ENCODE measurements around the gene DUOX1.

DNA sequence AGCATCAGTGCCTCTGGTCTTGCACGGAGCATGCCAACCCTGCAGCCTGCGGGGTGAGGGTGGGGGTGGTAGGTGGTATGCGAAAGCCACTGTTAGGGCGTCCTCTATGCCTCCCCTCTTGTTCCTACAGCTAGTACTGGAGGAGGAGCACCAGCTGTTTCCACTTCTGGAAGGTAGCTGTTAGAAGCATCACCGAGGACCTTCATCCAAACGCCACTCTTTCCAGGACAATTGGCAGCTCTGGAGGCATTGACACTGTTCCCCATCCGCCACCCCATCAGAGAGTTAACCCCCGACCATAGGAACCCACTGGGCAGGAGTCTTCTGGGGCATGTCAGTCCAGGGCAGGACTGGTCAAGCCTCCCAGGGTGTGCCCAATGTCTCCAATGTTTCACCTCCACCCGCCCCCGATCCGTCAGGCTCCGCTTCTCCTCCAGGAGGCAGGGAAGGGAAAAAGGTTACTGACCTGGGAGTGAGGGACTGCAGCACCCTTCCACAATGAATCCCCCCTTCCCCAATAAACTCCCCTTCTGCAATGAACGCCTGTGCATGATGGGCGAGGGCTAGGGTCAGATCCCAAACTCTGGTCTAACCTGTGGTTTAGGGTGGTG, 16.3 kb upstream of the DUOX1 start:
- TF ChIP-seq, protein P1, sequence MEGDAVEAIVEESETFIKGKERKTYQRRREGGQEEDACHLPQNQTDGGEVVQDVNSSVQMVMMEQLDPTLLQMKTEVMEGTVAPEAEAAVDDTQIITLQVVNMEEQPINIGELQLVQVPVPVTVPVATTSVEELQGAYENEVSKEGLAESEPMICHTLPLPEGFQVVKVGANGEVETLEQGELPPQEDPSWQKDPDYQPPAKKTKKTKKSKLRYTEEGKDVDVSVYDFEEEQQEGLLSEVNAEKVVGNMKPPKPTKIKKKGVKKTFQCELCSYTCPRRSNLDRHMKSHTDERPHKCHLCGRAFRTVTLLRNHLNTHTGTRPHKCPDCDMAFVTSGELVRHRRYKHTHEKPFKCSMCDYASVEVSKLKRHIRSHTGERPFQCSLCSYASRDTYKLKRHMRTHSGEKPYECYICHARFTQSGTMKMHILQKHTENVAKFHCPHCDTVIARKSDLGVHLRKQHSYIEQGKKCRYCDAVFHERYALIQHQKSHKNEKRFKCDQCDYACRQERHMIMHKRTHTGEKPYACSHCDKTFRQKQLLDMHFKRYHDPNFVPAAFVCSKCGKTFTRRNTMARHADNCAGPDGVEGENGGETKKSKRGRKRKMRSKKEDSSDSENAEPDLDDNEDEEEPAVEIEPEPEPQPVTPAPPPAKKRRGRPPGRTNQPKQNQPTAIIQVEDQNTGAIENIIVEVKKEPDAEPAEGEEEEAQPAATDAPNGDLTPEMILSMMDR (conservative IDR thresholded peaks at IDR 0.05; ENCODE audit: low read length) = no peak
- no peak for TF ChIP-seq EZH2phosphoT487 (IDR thresholded peaks at IDR 0.05; ENCODE audit: borderline replicate concordance)
